OCI-LY1 (cell line): ENCODE measurements around the gene ASIC4.

Experiments
- H2AFZ ChIP-seq: fragments of 200-600 bp; sonication (generic), shearing (Covaris generic); 2 replicates; pipeline ENCODE4 v1.6.0; 2014; ENCODE audit warnings: antibody characterized with exemption, mild to moderate bottlenecking, low read length
- H3F3A ChIP-seq: fragments of 200-600 bp; sonication (generic), shearing (Covaris generic); 2 replicates; pipeline ENCODE4 v1.6.0; 2014; ENCODE audit warnings: mild to moderate bottlenecking, antibody characterized with exemption, low read length, moderate library complexity; ENCODE audit not compliant: insufficient read depth
- H3K27ac ChIP-seq: fragments of 200-600 bp; sonication (generic); 2 replicates; pipeline ENCODE4 v1.5.1; 2014; ENCODE audit warnings: low read length, mixed run types, mild to moderate bottlenecking, low read depth; ENCODE audit not compliant: poor library complexity, severe bottlenecking
- H3K27me3 ChIP-seq: fragments of 200-600 bp; sonication (generic); 2 replicates; pipeline ENCODE4 v1.6.0; 2014; ENCODE audit warnings: antibody characterized with exemption, mild to moderate bottlenecking, low read length, moderate library complexity; ENCODE audit not compliant: insufficient read depth
- H3K36me3 ChIP-seq: fragments of 200-600 bp; sonication (generic); 2 replicates; pipeline ENCODE4 v1.6.1; 2014; ENCODE audit warnings: mild to moderate bottlenecking, antibody characterized with exemption, low read length, moderate library complexity, mixed read lengths; ENCODE audit not compliant: insufficient read depth
- H3K4me1 ChIP-seq: fragments of 200-600 bp; sonication (generic); 2 replicates; pipeline ENCODE4 v1.5.1; 2014; ENCODE audit warnings: mild to moderate bottlenecking, low read length, moderate library complexity; ENCODE audit not compliant: insufficient read depth, severe bottlenecking
- H3K4me2 ChIP-seq: fragments of 200-600 bp; sonication (generic), shearing (Covaris generic); 2 replicates; pipeline ENCODE4 v1.6.1; 2014; ENCODE audit warnings: low read length
- H3K4me3 ChIP-seq: fragments of 200-600 bp; sonication (generic); 2 replicates; pipeline ENCODE4 v1.5.1; 2014; ENCODE audit warnings: low read length, low read depth, mild to moderate bottlenecking, mixed read lengths; ENCODE audit not compliant: poor library complexity, severe bottlenecking
- H3K79me2 ChIP-seq: fragments of 200-600 bp; shearing (Covaris generic); 2 replicates; pipeline ENCODE4 v1.6.1; 2016; ENCODE audit warnings: mixed run types, low read length, mixed read lengths; ENCODE audit not compliant: insufficient read depth
- H3K9ac ChIP-seq: fragments of 200-600 bp; sonication (generic), shearing (Covaris generic); 2 replicates; pipeline ENCODE4 v1.6.1; 2014; ENCODE audit warnings: mild to moderate bottlenecking, low read length, mixed read lengths
- H3K9me2 ChIP-seq: fragments of 200-600 bp; sonication (generic), shearing (Covaris generic); 2 replicates; pipeline ENCODE4 v1.6.1; 2014; ENCODE audit warnings: low read depth, mild to moderate bottlenecking, low read length, mixed read lengths
- H3K9me3 ChIP-seq: fragments of 200-600 bp; shearing (Covaris generic); 2 replicates; pipeline ENCODE4 v1.6.1; 2014; ENCODE audit warnings: low read length, mixed read lengths
- H4K20me1 ChIP-seq: fragments of 200-600 bp; sonication (generic), shearing (Covaris generic); 2 replicates; pipeline ENCODE4 v1.6.0; 2016; ENCODE audit warnings: mild to moderate bottlenecking, low read length; ENCODE audit not compliant: insufficient read depth
- CTCF ChIP-seq: fragments of 200-600 bp; sonication (generic), shearing (Covaris generic); IDR thresholded peaks from 2 replicates; pipeline ENCODE4 v1.5.1; 2017; ENCODE audit warnings: mild to moderate bottlenecking, antibody characterized with exemption, low read length, moderate library complexity, mixed read lengths
- EZH2 ChIP-seq: fragments of 200-600 bp; sonication (generic), shearing (Covaris generic); IDR thresholded peaks from 2 replicates; pipeline ENCODE4 v1.8.0; 2017; ENCODE audit warnings: borderline replicate concordance, mixed run types, mild to moderate bottlenecking, antibody characterized with exemption, low read length, moderate library complexity, mixed read lengths

The ASIC4 gene

GRCh38 chr2:219526320-219527075 is 12.2 kb downstream of the ASIC4 start:
- no peaks in the 10 kb centered on the region for H3K9me2 ChIP-seq
- H4K20me1 ChIP-seq, result no peaks in the 10 kb centered on the region
- H3K4me1 ChIP-seq, result no peaks in the 10 kb centered on the region
- no peaks in the 10 kb centered on the region for H3F3A ChIP-seq
- H2AFZ ChIP-seq, result no peak overlapping the region
- no peak overlapping the region for H3K4me3 ChIP-seq
- H3K4me2 ChIP-seq, result no peak overlapping the region
- H3K36me3 ChIP-seq, result no peaks in the 10 kb centered on the region
- no peak for TF ChIP-seq EZH2
- TF ChIP-seq CTCF, result no peak
- no peak overlapping the region for H3K9ac ChIP-seq
- no peaks in the 10 kb centered on the region for H3K9me3 ChIP-seq
- H3K27ac ChIP-seq, result no peak overlapping the region
- peaks cover 6% of the 10 kb centered on the region; the same call in 1 of the 2 replicates for H3K27me3 ChIP-seq
- no peaks in the 10 kb centered on the region for H3K79me2 ChIP-seq

GRCh38 chr2:219527076-219527394 is 12.8 kb downstream of the ASIC4 start:
- H3K27ac ChIP-seq, result no peak overlapping the region
- H3K9me3 ChIP-seq, result no peaks in the 10 kb centered on the region
- H3K4me2 ChIP-seq, result no peak overlapping the region
- H3K4me3 ChIP-seq, result no peak overlapping the region
- TF ChIP-seq EZH2 (no peak), CTCF (no peak)
- H3K27me3 ChIP-seq, result peaks cover 6% of the 10 kb centered on the region; the same call in 1 of the 2 replicates
- H3F3A ChIP-seq, result no peaks in the 10 kb centered on the region
- H2AFZ ChIP-seq, result no peak overlapping the region
- H3K9me2 ChIP-seq, result no peaks in the 10 kb centered on the region
- no peaks in the 10 kb centered on the region for H3K79me2 ChIP-seq
- H4K20me1 ChIP-seq, result no peaks in the 10 kb centered on the region
- no peak overlapping the region for H3K9ac ChIP-seq
- H3K4me1 ChIP-seq, result no peaks in the 10 kb centered on the region
- no peaks in the 10 kb centered on the region for H3K36me3 ChIP-seq

- Histone ChIP-seq H2AFZ (no peak overlapping the region), H3K9ac (no peak overlapping the region), H3K27ac (no peak overlapping the region), H3K4me2 (no peak overlapping the region), H3K27me3 (peaks cover 6% of the 10 kb centered on the region; the same call in 1 of the 2 replicates), H3K9me3 (no peaks in the 10 kb centered on the region), H3F3A (no peaks in the 10 kb centered on the region), H3K79me2 (no peaks in the 10 kb centered on the region), H3K4me1 (no peaks in the 10 kb centered on the region), H3K36me3 (no peaks in the 10 kb centered on the region), H4K20me1 (no peaks in the 10 kb centered on the region), H3K9me2 (no peaks in the 10 kb centered on the region), H3K4me3 (no peak overlapping the region)
- TF ChIP-seq CTCF (no peak), EZH2 (no peak)
Measured at GRCh38 chr2:219527472-219527871, 13.2 kb downstream of the ASIC4 start.
